Mucosa of descending colon (tissue), 3 donors: Measurements from ENCODE around the gene TBRG4. TPM values are rescaled to one million over a fixed set of nuclear protein-coding genes. Genes with fewer than 3 reads are reported as not detected.

Experiments used
- ATAC-seq: fragments of 200-7000 bp; cut with Tn5 transposase; one replicate; pipeline ENCODE4 v1.9.1; 2020; ENCODE audit warnings: mild to moderate bottlenecking, moderate library complexity
- DNase-seq, 3 donors: peaks; one replicate each; pipeline ENCODE4 v3.0.0-alpha.2; 2020
- H3K36me3 ChIP-seq: fragments of 200-600 bp; one replicate; pipeline ENCODE4 v1.8.0; 2021; ENCODE audit warnings: low read depth, mild to moderate bottlenecking
- H3K4me1 ChIP-seq: fragments of 200-600 bp; one replicate; pipeline ENCODE4 v1.8.0; 2021; ENCODE audit warnings: low read depth, mild to moderate bottlenecking
- H3K4me3 ChIP-seq: fragments of 200-600 bp; one replicate; pipeline ENCODE4 v1.8.0; 2021; ENCODE audit warnings: mild to moderate bottlenecking
- H3K9me3 ChIP-seq: fragments of 200-600 bp; one replicate; pipeline ENCODE4 v1.8.0; 2021; ENCODE audit warnings: mild to moderate bottlenecking
- CTCF ChIP-seq: fragments of 200-600 bp; IDR thresholded peaks from one replicate; pipeline ENCODE4 v1.8.0; 2022; ENCODE audit warnings: antibody characterized with exemption, mild to moderate bottlenecking
- intact Hi-C, 2 donors: fragments of 100-400 bp; cut with DNase I in 1 of 2; cut with micrococcal nuclease in 1 of 2; formaldehyde crosslinking; loops; one replicate each; pipeline versions ENCODE4 v1.11.0 to v1.11.1; 2022; cut with DNase I, micrococcal nuclease
- total RNA-seq, 3 donors: library from RNA; stranded (reverse); fragmentation: NEBNext Ultra II Directional in 2 of 3; extraction: Animal tissue kit (Norgen Biotek cat#: 25700) in 2 of 3; gene quantifications; one replicate each; pipeline versions ENCODE4 v1.2.1 to v1.2.4, GENCODE V29; 2021 to 2023
- donor health status: DM: no; HTN: no; CAD: no; lungs with moderate emphysema.
- donor health status: DM: no; HTN: no; CAD: no.
- donor health status: DM: no; HTN: yes; CAD: no.

The TBRG4 gene
- total RNA-seq, 3 donors from 2014 or later: 84.0 to 122 (median 85.6) TPM

DNA sequence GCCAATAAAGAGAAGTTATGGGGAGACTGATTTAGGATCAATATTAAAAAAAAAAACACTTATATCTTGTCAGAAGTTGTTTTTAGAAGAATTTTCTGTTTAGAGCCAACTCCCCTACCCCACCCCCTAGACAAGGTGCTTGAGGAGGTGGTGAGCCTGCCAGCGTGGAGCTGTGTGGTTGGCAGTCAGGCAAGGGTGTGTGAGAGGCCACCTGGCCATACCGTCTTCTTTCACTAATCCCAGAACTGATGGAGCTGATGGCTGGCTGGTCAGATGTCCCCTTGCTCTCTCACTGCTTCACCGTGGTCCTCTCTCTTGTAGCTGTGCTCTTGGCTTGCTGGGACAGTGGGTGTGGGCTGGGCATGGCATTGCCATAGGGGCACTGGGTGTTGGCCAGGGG, 57.1 kb downstream of the TBRG4 start:
- Histone ChIP-seq H3K4me1 (no peaks in the 10 kb centered on the region), H3K4me3 (no peak overlapping the region), H3K9me3 (no peaks in the 10 kb centered on the region), H3K36me3 (no peaks in the 10 kb centered on the region)
- no peak for TF ChIP-seq CTCF
- intact Hi-C loops: no loop called here
- no peak for DNase-seq
- no peak for ATAC-seq

DNA sequence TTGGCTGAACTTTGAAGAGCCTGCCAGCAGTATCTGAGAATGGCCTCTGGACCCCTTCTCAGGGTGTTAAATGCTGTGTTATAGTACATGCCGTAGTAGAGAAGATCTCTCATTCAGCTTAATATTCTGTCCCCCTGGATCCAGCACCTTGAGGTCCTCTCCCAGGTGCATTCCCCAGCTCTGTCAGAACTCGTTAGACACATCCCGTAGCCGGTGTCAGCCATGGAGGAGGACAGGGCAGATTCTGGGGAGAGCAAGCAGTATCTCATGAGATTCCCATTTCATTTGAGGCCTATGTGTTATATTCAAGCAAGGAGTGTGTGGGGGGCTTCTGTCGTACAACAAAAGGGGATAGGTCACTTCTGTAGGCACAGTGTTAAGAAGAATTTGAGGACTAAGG, 57.6 kb downstream of the TBRG4 start:
- no peak for TF ChIP-seq CTCF
- intact Hi-C loops: no loop called here
- DNase-seq: no peak
- Histone ChIP-seq H3K4me3 (no peak overlapping the region), H3K36me3 (no peaks in the 10 kb centered on the region), H3K9me3 (no peaks in the 10 kb centered on the region), H3K4me1 (no peaks in the 10 kb centered on the region)
- ATAC-seq: no peak

DNA sequence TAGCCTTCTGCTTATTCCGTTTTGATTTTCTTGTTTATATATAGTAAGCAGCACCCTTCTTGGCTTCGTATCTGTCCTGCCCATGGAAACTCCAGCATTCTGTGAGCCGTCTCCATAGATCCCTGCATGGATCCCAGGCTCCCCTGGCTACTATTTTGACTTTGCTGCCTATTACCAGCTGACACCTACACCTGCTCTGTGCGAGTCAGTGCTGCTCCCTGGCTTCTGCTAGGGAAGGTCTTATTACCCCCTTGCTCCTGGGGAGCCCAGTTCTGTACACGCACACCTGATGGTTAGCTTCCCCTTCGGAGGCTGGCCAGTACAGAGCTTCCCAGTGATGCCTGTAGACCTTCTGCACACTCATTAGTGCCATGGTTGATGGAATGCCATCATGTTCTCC, 58.1 kb downstream of the TBRG4 start:
- DNase-seq (no peak), ATAC-seq (no peak)
- H3K36me3 ChIP-seq: no peaks in the 10 kb centered on the region

GRCh38 chr7:45052011-45052410, 59.5 kb downstream of the TBRG4 start:
- TF ChIP-seq CTCF: no peak
- no peaks in the 10 kb centered on the region for H3K36me3 ChIP-seq
- no peak for ATAC-seq
- H3K4me1 ChIP-seq: no peaks in the 10 kb centered on the region
- no peak overlapping the region for H3K4me3 ChIP-seq
- intact Hi-C loops: no loop called here
- no peaks in the 10 kb centered on the region for H3K9me3 ChIP-seq
- DNase-seq: no peak

More for the DNA sequence above, 58.1 kb downstream of the TBRG4 start:
- Histone ChIP-seq H3K4me3 (no peak overlapping the region), H3K9me3 (no peaks in the 10 kb centered on the region), H3K4me1 (no peaks in the 10 kb centered on the region)
- intact Hi-C loops: no loop called here
- no peak for TF ChIP-seq CTCF

GRCh38 chr7:45050198-45050597, 61.3 kb downstream of the TBRG4 start:
- Histone ChIP-seq H3K9me3 (no peaks in the 10 kb centered on the region), H3K36me3 (no peaks in the 10 kb centered on the region), H3K4me3 (no peak overlapping the region), H3K4me1 (no peaks in the 10 kb centered on the region)
- no peak for TF ChIP-seq CTCF
- intact Hi-C loops: no loop called here
- DNase-seq: no peak
- ATAC-seq: no peak

Other genes with a start within 250 kb of the TBRG4 start
- 10 to 100 TPM; 18.5 to 47.1 (median 20.1) TPM for gene PURB, start 226.2 kb downstream of the TBRG4 start, total RNA-seq
- 1 to 10 TPM; 3.8 to 6.9 (median 3.9) TPM for gene MYO1G, start 132.7 kb downstream of the TBRG4 start, total RNA-seq
- gene CCM2, start 111.5 kb downstream of the TBRG4 start, total RNA-seq: 10 to 100 TPM; 33.4 to 43.8 (median 35.8) TPM
- 10 to 100 TPM in 1 of 3 donors, 1 to 10 TPM in 1, under 1 TPM in 1; 0.49 to 14.5 (median 1.2) TPM for gene NACAD, start 22.7 kb downstream of the TBRG4 start, total RNA-seq
- 10 to 100 TPM in 1 of 3 donors, 1 to 10 TPM in 2; 5.4 to 13.5 (median 9.0) TPM for gene RAMP3, start 46.1 kb upstream of the TBRG4 start, total RNA-seq